ENCODE results near the gene ITFG2. TPM values are rescaled to one million over a fixed set of nuclear protein-coding genes. Genes with fewer than 3 reads are reported as not detected.
A peak's percentile ranks its signal among the peaks of the same experiment; 100 is the strongest.
"Not testable (repeated sequence)": the region's sequence is repeated elsewhere in the genome, so short reads cannot be mapped to it uniquely, and the experiment has no call there.

ITFG2 gene
- total and polyA plus RNA-seq, 7 experiments from 2014 or later: 50.4 to 156 (median 76.3) TPM

GRCh38 chr12:2770544-2770943 is 41.9 kb upstream of the ITFG2 start:
- H3K9me3 Mint-ChIP-seq; H3K27ac ChIP-seq (ENCODE audit: low read depth, low read length); H3K9me3 ChIP-seq (ENCODE audit: control insufficient read depth in 2 of 3, low read length in 3 of 3); intact Hi-C loops (cut with micrococcal nuclease); H3K36me3 Mint-ChIP-seq; H3K27me3 ChIP-seq (ENCODE audit: control insufficient read depth in 2 of 2, insufficient read depth in 2 of 2, low read length in 2 of 2); H3K36me3 ChIP-seq (ENCODE audit: control insufficient read depth in 2 of 3, insufficient read depth in 3 of 3, low read length in 3 of 3); H3K4me1 ChIP-seq (ENCODE audit: control insufficient read depth in 2 of 2, insufficient read depth in 2 of 2, low read length in 2 of 2); CTCF ChIA-PET; H3K27ac Mint-ChIP-seq; ATAC-seq; POLR2A ChIA-PET; H3K27me3 Mint-ChIP-seq; DNase-seq; H3K4me3 Mint-ChIP-seq; H3K4me3 ChIP-seq (ENCODE audit: low read length): not testable (repeated sequence)
- peaks cover 0 to 17% (median 0%) of the 10 kb centered on the region in 7 donors for H3K4me1 Mint-ChIP-seq

- Histone ChIP-seq H3K36me3 (ENCODE audit: control insufficient read depth in 2 of 3, insufficient read depth in 3 of 3, low read length in 3 of 3) (no peaks in the 10 kb centered on the region), H3K9me3 (ENCODE audit: control insufficient read depth in 2 of 3, low read length in 3 of 3) (no peaks in the 10 kb centered on the region), H3K4me3 (ENCODE audit: low read length) (no peak overlapping the region), H3K4me1 (ENCODE audit: control insufficient read depth in 2 of 2, insufficient read depth in 2 of 2, low read length in 2 of 2) (no peaks in the 10 kb centered on the region), H3K27me3 (ENCODE audit: control insufficient read depth in 2 of 2, insufficient read depth in 2 of 2, low read length in 2 of 2) (no peaks in the 10 kb centered on the region), H3K27ac (ENCODE audit: low read depth, low read length) (no peak overlapping the region)
- no peak for ATAC-seq
- Mint-ChIP-seq H3K4me3 (no peak overlapping the region), H3K4me1 (peaks cover 0 to 15% (median 0%) of the 10 kb centered on the region in 7 donors), H3K27ac (no peak overlapping the region), H3K36me3 (peaks cover 0 to 6% (median 0%) of the 10 kb centered on the region in 5 donors), H3K9me3 (peaks cover 0 to 3% (median 0%) of the 10 kb centered on the region in 11 donors), H3K27me3 (no peaks in the 10 kb centered on the region)
- DNase-seq: no peak
- ChIA-PET CTCF (no interaction called here), POLR2A (no interaction called here)
- intact Hi-C loops (cut with micrococcal nuclease): no loop called here
Measured at GRCh38 chr12:2772370-2772769, 40.1 kb upstream of the ITFG2 start.

- no peak overlapping the region for H3K4me3 ChIP-seq (ENCODE audit: low read length)
- no peaks in the 10 kb centered on the region for H3K36me3 ChIP-seq (ENCODE audit: control insufficient read depth in 2 of 3, insufficient read depth in 3 of 3, low read length in 3 of 3)
- peaks cover 0 to 5% (median 0%) of the 10 kb centered on the region in 7 donors for H3K4me1 Mint-ChIP-seq
- H3K4me3 Mint-ChIP-seq: no peak overlapping the region
- CTCF ChIA-PET: no interaction called here
- H3K27me3 Mint-ChIP-seq: peaks cover 0 to 5% (median 0%) of the 10 kb centered on the region in 5 donors
- peak in 1 of 9 donors; percentile 8 for DNase-seq
- intact Hi-C loops (cut with micrococcal nuclease): no loop called here
- no peaks in the 10 kb centered on the region for H3K4me1 ChIP-seq (ENCODE audit: control insufficient read depth in 2 of 2, insufficient read depth in 2 of 2, low read length in 2 of 2)
- H3K36me3 Mint-ChIP-seq: peaks cover 0 to 3% (median 0%) of the 10 kb centered on the region in 5 donors
- POLR2A ChIA-PET: no interaction called here
- no peaks in the 10 kb centered on the region for H3K9me3 ChIP-seq (ENCODE audit: control insufficient read depth in 2 of 3, low read length in 3 of 3)
- no peak for ATAC-seq
- no peak overlapping the region for H3K27ac Mint-ChIP-seq
- H3K9me3 Mint-ChIP-seq: peaks cover 0 to 3% (median 0%) of the 10 kb centered on the region in 11 donors
- no peaks in the 10 kb centered on the region for H3K27me3 ChIP-seq (ENCODE audit: control insufficient read depth in 2 of 2, insufficient read depth in 2 of 2, low read length in 2 of 2)
- no peak overlapping the region for H3K27ac ChIP-seq (ENCODE audit: low read depth, low read length)
Measured at GRCh38 chr12:2773199-2773875, 39.1 kb upstream of the ITFG2 start.

GRCh38 chr12:2775431-2775830 is 37.0 kb upstream of the ITFG2 start:
- Mint-ChIP-seq H3K4me3 (no peak overlapping the region), H3K27ac (no peak overlapping the region), H3K9me3 (peaks cover 0 to 2% (median 0%) of the 10 kb centered on the region in 11 donors), H3K4me1 (no peaks in the 10 kb centered on the region), H3K36me3 (peaks cover 0 to 3% (median 0%) of the 10 kb centered on the region in 5 donors), H3K27me3 (peaks cover 0 to 10% (median 0%) of the 10 kb centered on the region in 5 donors)
- intact Hi-C loops (cut with micrococcal nuclease): no loop called here
- Histone ChIP-seq H3K27ac (ENCODE audit: low read depth, low read length) (no peak overlapping the region), H3K36me3 (ENCODE audit: control insufficient read depth in 2 of 3, insufficient read depth in 3 of 3, low read length in 3 of 3) (no peaks in the 10 kb centered on the region), H3K4me3 (ENCODE audit: low read length) (no peak overlapping the region), H3K27me3 (ENCODE audit: control insufficient read depth in 2 of 2, insufficient read depth in 2 of 2, low read length in 2 of 2) (no peaks in the 10 kb centered on the region), H3K4me1 (ENCODE audit: control insufficient read depth in 2 of 2, insufficient read depth in 2 of 2, low read length in 2 of 2) (no peaks in the 10 kb centered on the region), H3K9me3 (ENCODE audit: control insufficient read depth in 2 of 3, low read length in 3 of 3) (no peaks in the 10 kb centered on the region)
- POLR2A ChIA-PET: no interaction called here
- CTCF ChIA-PET: no interaction called here
- DNase-seq (no peak), ATAC-seq (no peak)

- Mint-ChIP-seq H3K36me3 (no peaks in the 10 kb centered on the region), H3K9me3 (no peaks in the 10 kb centered on the region), H3K4me1 (no peaks in the 10 kb centered on the region), H3K27ac (no peak overlapping the region), H3K27me3 (peaks cover 0 to 11% (median 0%) of the 10 kb centered on the region in 5 donors), H3K4me3 (no peak overlapping the region)
- H3K36me3 ChIP-seq (ENCODE audit: control insufficient read depth in 2 of 3, insufficient read depth in 3 of 3, low read length in 3 of 3): no peaks in the 10 kb centered on the region
- H3K4me1 ChIP-seq (ENCODE audit: control insufficient read depth in 2 of 2, insufficient read depth in 2 of 2, low read length in 2 of 2): no peaks in the 10 kb centered on the region
- CTCF ChIA-PET: no interaction called here
- no peaks in the 10 kb centered on the region for H3K27me3 ChIP-seq (ENCODE audit: control insufficient read depth in 2 of 2, insufficient read depth in 2 of 2, low read length in 2 of 2)
- H3K9me3 ChIP-seq (ENCODE audit: control insufficient read depth in 2 of 3, low read length in 3 of 3): no peaks in the 10 kb centered on the region
- intact Hi-C loops (cut with micrococcal nuclease): no loop called here
- H3K27ac ChIP-seq (ENCODE audit: low read depth, low read length): no peak overlapping the region
- ATAC-seq: no peak
- POLR2A ChIA-PET: no interaction called here
- no peak overlapping the region for H3K4me3 ChIP-seq (ENCODE audit: low read length)
- DNase-seq: no peak
Measured at GRCh38 chr12:2776129-2776806, 36.2 kb upstream of the ITFG2 start.

- no peak for ATAC-seq
- CTCF ChIA-PET: no interaction called here
Measured at GRCh38 chr12:2779281-2779680, 33.2 kb upstream of the ITFG2 start.

More at GRCh38 chr12:2779281-2779680, 33.2 kb upstream of the ITFG2 start:
- DNase-seq: no peak
- intact Hi-C loops (cut with micrococcal nuclease): no loop called here
- no peak overlapping the region for H3K4me3 Mint-ChIP-seq
- Histone ChIP-seq H3K27me3 (ENCODE audit: control insufficient read depth in 2 of 2, insufficient read depth in 2 of 2, low read length in 2 of 2) (no peaks in the 10 kb centered on the region), H3K9me3 (ENCODE audit: control insufficient read depth in 2 of 3, low read length in 3 of 3) (no peaks in the 10 kb centered on the region), H3K4me1 (ENCODE audit: control insufficient read depth in 2 of 2, insufficient read depth in 2 of 2, low read length in 2 of 2) (peaks cover 0 to 6% of the 10 kb centered on the region in 2 donors), H3K36me3 (ENCODE audit: control insufficient read depth in 2 of 3, insufficient read depth in 3 of 3, low read length in 3 of 3) (no peaks in the 10 kb centered on the region), H3K4me3 (ENCODE audit: low read length) (no peak overlapping the region), H3K27ac (ENCODE audit: low read depth, low read length) (no peak overlapping the region)
- POLR2A ChIA-PET: no interaction called here
- no peak overlapping the region for H3K27ac Mint-ChIP-seq
- H3K4me1 Mint-ChIP-seq: peaks cover 4 to 10% (median 7%) of the 10 kb centered on the region in 7 donors
- no peaks in the 10 kb centered on the region for H3K36me3 Mint-ChIP-seq
- no peaks in the 10 kb centered on the region for H3K9me3 Mint-ChIP-seq
- peaks cover 5 to 31% (median 13%) of the 10 kb centered on the region in 5 donors for H3K27me3 Mint-ChIP-seq
